ENCODE results near the gene ZNG1C. TPM values are rescaled to one million over a fixed set of nuclear protein-coding genes. Genes with fewer than 3 reads are reported as not detected.
"Not testable (repeated sequence)": the region's sequence is repeated elsewhere in the genome, so short reads cannot be mapped to it uniquely, and the experiment has no call there.

The ZNG1C gene
- polyA plus RNA-seq, 1 donor from 2014 or later = 61.2 TPM

- H3K9me2 ChIP-seq (ENCODE audit: insufficient read depth, low read length); H4K20me1 ChIP-seq (ENCODE audit: insufficient read depth); H3K9ac ChIP-seq (ENCODE audit: low read length); H3F3A ChIP-seq (ENCODE audit: insufficient read depth, low read length, poor library complexity, severe bottlenecking); H3K9me3 ChIP-seq (ENCODE audit: low read length); H3K36me3 ChIP-seq (ENCODE audit: insufficient read depth, low read length); H3K27me3 ChIP-seq (ENCODE audit: insufficient read depth, low read depth, low read length); H3K4me2 ChIP-seq (ENCODE audit: low read length); H3K27ac ChIP-seq (ENCODE audit: low read length); H3K4me3 ChIP-seq (ENCODE audit: low read length); H3K79me2 ChIP-seq (replicated peaks; ENCODE audit: insufficient read depth, low read length); H2AFZ ChIP-seq (ENCODE audit: low read depth, low read length): not testable (repeated sequence)
These were observed 64.7 kb downstream of the ZNG1C start for GRCh38 chr9:68306391-68306964.

DNA sequence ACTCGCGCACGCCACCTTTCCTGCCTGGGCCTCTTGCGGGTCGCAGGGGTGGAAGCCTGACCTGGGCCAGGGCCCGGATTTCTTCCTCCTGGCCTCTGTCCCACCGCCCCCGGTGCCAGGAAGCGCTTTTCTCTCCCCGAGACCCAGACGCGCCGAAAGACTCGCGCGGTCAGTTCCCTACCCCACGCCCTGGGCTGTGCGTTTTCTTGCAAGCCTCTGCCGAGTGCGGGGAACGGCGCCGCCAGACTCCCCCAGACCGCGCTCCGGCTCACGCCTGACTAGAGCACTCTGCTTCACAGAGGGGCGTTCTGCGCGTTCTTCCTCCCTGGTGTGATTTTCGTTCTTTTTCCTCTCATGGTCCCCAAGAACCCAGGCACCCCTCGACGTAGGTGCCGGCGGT, 65.3 kb downstream of the ZNG1C start:
- not testable (repeated sequence) for H2AFZ ChIP-seq (ENCODE audit: low read depth, low read length); H3K9me3 ChIP-seq (ENCODE audit: low read length); H3K27ac ChIP-seq (ENCODE audit: low read length); H3F3A ChIP-seq (ENCODE audit: insufficient read depth, low read length, poor library complexity, severe bottlenecking); H4K20me1 ChIP-seq (ENCODE audit: insufficient read depth); H3K9me2 ChIP-seq (ENCODE audit: insufficient read depth, low read length); H3K36me3 ChIP-seq (ENCODE audit: insufficient read depth, low read length); H3K9ac ChIP-seq (ENCODE audit: low read length); H3K79me2 ChIP-seq (replicated peaks; ENCODE audit: insufficient read depth, low read length); H3K4me2 ChIP-seq (ENCODE audit: low read length); H3K27me3 ChIP-seq (ENCODE audit: insufficient read depth, low read depth, low read length); H3K4me3 ChIP-seq (ENCODE audit: low read length)

GRCh38 chr9:68307654-68308053, 65.9 kb downstream of the ZNG1C start:
- not testable (repeated sequence) for H3K4me3 ChIP-seq (ENCODE audit: low read length)

DNA sequence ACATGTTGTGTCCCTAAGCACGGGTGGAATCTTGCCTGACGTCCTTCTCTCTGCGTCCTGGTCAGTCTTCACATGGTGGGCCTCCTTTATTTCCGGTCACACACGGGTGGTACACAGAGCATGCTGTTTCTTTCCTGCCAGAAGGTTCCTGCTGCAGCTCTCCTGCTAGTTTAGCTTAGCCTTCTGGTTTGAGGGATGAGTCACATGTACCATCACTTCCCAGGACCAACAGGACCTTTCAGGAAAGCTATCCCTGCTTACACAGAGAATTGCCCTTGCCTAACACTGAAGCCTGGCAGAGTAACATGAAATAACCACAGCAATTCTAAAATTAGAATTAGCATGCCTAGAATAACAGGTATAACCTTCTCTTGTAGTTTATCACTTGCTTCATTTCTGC, 69.4 kb downstream of the ZNG1C start:
- not testable (repeated sequence) for H3K4me3 ChIP-seq (ENCODE audit: low read length); H3K9ac ChIP-seq (ENCODE audit: low read length); H4K20me1 ChIP-seq (ENCODE audit: insufficient read depth); H3K27me3 ChIP-seq (ENCODE audit: insufficient read depth, low read depth, low read length); H3F3A ChIP-seq (ENCODE audit: insufficient read depth, low read length, poor library complexity, severe bottlenecking); H3K9me2 ChIP-seq (ENCODE audit: insufficient read depth, low read length); H3K4me2 ChIP-seq (ENCODE audit: low read length); H2AFZ ChIP-seq (ENCODE audit: low read depth, low read length); H3K27ac ChIP-seq (ENCODE audit: low read length); H3K36me3 ChIP-seq (ENCODE audit: insufficient read depth, low read length); H3K9me3 ChIP-seq (ENCODE audit: low read length); H3K79me2 ChIP-seq (replicated peaks; ENCODE audit: insufficient read depth, low read length)

More at GRCh38 chr9:68307654-68308053, 65.9 kb downstream of the ZNG1C start:
- not testable (repeated sequence) for H3F3A ChIP-seq (ENCODE audit: insufficient read depth, low read length, poor library complexity, severe bottlenecking); H3K79me2 ChIP-seq (replicated peaks; ENCODE audit: insufficient read depth, low read length); H3K36me3 ChIP-seq (ENCODE audit: insufficient read depth, low read length); H3K4me2 ChIP-seq (ENCODE audit: low read length); H3K27me3 ChIP-seq (ENCODE audit: insufficient read depth, low read depth, low read length); H2AFZ ChIP-seq (ENCODE audit: low read depth, low read length); H3K9ac ChIP-seq (ENCODE audit: low read length); H4K20me1 ChIP-seq (ENCODE audit: insufficient read depth); H3K9me2 ChIP-seq (ENCODE audit: insufficient read depth, low read length); H3K27ac ChIP-seq (ENCODE audit: low read length); H3K9me3 ChIP-seq (ENCODE audit: low read length)

GRCh38 chr9:68318209-68318608, 76.4 kb downstream of the ZNG1C start:
- not testable (repeated sequence) for H2AFZ ChIP-seq (ENCODE audit: low read depth, low read length); H3K4me3 ChIP-seq (ENCODE audit: low read length); H3K36me3 ChIP-seq (ENCODE audit: insufficient read depth, low read length); H3F3A ChIP-seq (ENCODE audit: insufficient read depth, low read length, poor library complexity, severe bottlenecking); H4K20me1 ChIP-seq (ENCODE audit: insufficient read depth); H3K79me2 ChIP-seq (replicated peaks; ENCODE audit: insufficient read depth, low read length); H3K4me2 ChIP-seq (ENCODE audit: low read length); H3K27ac ChIP-seq (ENCODE audit: low read length); H3K9ac ChIP-seq (ENCODE audit: low read length); H3K9me3 ChIP-seq (ENCODE audit: low read length); H3K27me3 ChIP-seq (ENCODE audit: insufficient read depth, low read depth, low read length); H3K9me2 ChIP-seq (ENCODE audit: insufficient read depth, low read length)

- not testable (repeated sequence) for H3K79me2 ChIP-seq (replicated peaks; ENCODE audit: insufficient read depth, low read length); H3K36me3 ChIP-seq (ENCODE audit: insufficient read depth, low read length); H3K9ac ChIP-seq (ENCODE audit: low read length); H4K20me1 ChIP-seq (ENCODE audit: insufficient read depth); H3K9me3 ChIP-seq (ENCODE audit: low read length); H3K27ac ChIP-seq (ENCODE audit: low read length); H3K27me3 ChIP-seq (ENCODE audit: insufficient read depth, low read depth, low read length); H3K4me2 ChIP-seq (ENCODE audit: low read length); H2AFZ ChIP-seq (ENCODE audit: low read depth, low read length); H3K4me3 ChIP-seq (ENCODE audit: low read length); H3K9me2 ChIP-seq (ENCODE audit: insufficient read depth, low read length); H3F3A ChIP-seq (ENCODE audit: insufficient read depth, low read length, poor library complexity, severe bottlenecking)
These were observed 82.0 kb downstream of the ZNG1C start for GRCh38 chr9:68323749-68324148.

GRCh38 chr9:68324518-68324917, 82.7 kb downstream of the ZNG1C start:
- not testable (repeated sequence) for H3K27me3 ChIP-seq (ENCODE audit: insufficient read depth, low read depth, low read length); H3K9me3 ChIP-seq (ENCODE audit: low read length); H3F3A ChIP-seq (ENCODE audit: insufficient read depth, low read length, poor library complexity, severe bottlenecking); H2AFZ ChIP-seq (ENCODE audit: low read depth, low read length); H3K9ac ChIP-seq (ENCODE audit: low read length); H3K36me3 ChIP-seq (ENCODE audit: insufficient read depth, low read length); H3K79me2 ChIP-seq (replicated peaks; ENCODE audit: insufficient read depth, low read length); H4K20me1 ChIP-seq (ENCODE audit: insufficient read depth); H3K4me2 ChIP-seq (ENCODE audit: low read length); H3K27ac ChIP-seq (ENCODE audit: low read length); H3K9me2 ChIP-seq (ENCODE audit: insufficient read depth, low read length); H3K4me3 ChIP-seq (ENCODE audit: low read length)

GRCh38 chr9:68329106-68329505, 87.3 kb downstream of the ZNG1C start:
- H3F3A ChIP-seq (ENCODE audit: insufficient read depth, low read length, poor library complexity, severe bottlenecking); H3K9me3 ChIP-seq (ENCODE audit: low read length); H3K9me2 ChIP-seq (ENCODE audit: insufficient read depth, low read length); H4K20me1 ChIP-seq (ENCODE audit: insufficient read depth); H3K79me2 ChIP-seq (replicated peaks; ENCODE audit: insufficient read depth, low read length); H2AFZ ChIP-seq (ENCODE audit: low read depth, low read length); H3K36me3 ChIP-seq (ENCODE audit: insufficient read depth, low read length); H3K4me3 ChIP-seq (ENCODE audit: low read length); H3K27ac ChIP-seq (ENCODE audit: low read length); H3K27me3 ChIP-seq (ENCODE audit: insufficient read depth, low read depth, low read length); H3K4me2 ChIP-seq (ENCODE audit: low read length); H3K9ac ChIP-seq (ENCODE audit: low read length): not testable (repeated sequence)
